ENCODE results near the gene CEPT1. TPM values are rescaled to one million over a fixed set of nuclear protein-coding genes. Genes with fewer than 3 reads are reported as not detected.

The CEPT1 gene
- total RNA-seq, 1 donor from 2014 or later: 31.3 TPM

DNA sequence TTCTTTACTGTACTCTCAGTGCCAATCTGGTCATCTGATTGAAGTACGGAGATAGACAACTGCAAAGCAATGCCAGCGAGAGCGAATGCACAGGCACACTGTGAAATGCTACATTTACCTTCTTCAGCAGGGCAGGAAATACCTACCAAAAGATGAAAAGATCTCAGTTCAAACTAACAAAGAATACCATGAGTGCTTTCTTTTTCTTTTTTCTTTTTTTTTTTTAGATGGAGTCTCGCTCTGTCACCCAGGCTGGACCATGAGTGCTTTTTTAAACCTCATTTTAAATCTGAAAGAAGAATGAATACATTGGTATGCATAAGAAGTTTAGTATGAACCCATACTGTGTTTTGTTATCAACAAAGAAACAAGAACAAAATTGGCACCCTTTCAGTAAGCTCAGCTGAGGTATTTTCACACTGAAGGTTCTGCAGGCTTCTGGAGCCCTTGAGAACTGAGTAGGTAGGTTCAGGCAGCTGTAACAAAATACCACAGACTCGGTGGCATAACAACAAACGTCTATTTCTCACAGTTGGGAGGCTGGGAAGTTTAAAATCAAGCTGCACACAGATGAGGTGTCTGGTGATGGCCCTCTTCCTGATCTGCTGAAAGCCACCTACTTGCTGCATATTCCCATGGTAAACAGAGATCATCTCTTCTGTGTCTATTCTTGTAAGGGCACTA is 85.8 kb downstream of the CEPT1 start:
- DNase-seq (ENCODE audit: extremely low read depth, low read depth, low spot score): no peak

DNA sequence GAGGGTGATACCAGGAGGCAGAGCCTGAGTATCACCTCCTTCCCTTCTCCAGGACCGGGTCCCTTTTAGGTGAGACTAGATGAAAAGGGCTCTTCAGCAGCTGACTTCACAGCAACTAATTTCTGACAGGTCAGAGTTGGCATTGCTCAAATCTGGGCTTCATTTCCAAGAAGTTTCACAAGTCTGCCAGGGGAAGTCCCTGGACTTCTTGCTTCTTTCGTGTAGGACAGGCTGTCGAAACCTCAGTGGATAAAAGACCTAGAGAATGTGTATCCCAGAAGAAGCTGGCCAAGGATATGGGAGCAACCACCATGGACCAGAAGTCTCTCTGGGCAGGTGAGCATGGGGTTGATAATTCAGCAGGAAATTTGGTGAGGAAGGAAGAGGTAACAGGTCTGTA is 87.4 kb downstream of the CEPT1 start, which contains the start of gene CHI3L2:
Gene CHI3L2 (plus strand): TSS at position 280 of the 400 bp plus-strand sequence. CDS start 17 bp downstream, at position 297.
- DNase-seq (ENCODE audit: extremely low read depth, low read depth, low spot score): no peak

DNA sequence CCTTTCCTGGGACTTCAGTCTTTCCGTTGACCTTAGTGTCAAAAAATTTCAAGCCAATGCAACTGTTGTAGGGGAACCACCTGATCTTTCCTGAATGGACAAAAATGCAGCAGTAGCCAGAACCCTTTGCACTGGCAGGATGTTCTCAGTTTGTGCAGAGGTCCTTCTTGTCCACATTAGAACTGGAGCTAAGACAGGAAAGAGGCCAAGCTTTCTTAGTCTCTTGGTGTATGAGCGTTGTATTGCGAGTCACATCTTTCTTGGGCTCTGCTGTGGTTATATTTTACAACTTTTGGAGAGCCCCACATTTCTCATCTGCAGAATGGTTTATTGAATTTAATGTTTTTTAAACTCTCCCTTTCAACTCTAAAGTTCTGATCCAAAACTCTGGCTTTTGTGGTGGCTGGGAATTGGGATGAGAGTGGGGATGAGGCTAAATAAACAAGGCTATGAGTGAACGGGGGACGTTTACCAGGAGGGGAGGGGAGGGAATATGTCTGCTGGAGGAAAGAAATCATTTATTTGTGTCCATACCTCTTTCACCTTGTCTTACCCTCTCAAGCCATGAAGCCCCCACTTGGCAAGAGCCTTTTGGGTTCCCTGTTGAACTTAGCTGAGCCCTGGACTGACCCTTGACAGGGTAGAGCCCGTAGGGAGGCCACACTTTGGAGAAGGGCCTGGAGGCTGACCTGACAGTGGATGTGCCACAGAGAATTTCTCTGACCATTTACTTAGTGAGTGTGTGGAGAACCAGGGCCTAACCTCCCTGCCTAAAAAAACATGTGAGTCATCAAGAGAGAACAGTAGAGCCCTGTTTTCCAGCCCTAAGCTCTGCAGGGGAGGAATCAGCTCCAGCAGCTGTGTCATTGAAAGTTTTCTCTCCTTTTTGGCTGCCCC is 88.1 kb downstream of the CEPT1 start:
- no peak for DNase-seq (ENCODE audit: extremely low read depth, low read depth, low spot score)

DNA sequence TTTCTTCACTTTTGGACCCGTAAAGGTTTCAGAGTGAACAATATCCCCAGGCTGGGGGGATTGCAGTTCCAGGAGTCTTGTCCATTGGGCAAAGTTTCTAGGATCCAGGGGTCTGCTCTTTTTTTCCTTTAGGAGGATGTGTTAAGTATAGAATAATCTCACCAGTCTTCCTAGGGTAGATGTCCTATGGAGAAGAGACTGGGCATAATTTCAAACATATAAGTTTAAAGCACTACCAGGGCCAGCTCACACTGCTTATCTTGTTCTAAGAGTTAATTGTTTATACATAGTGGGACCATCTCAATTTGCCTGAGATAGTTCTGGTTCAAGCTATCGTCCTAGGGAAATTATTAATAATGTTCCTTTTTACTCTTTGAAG is 88.7 kb downstream of the CEPT1 start:
- no peak for DNase-seq (ENCODE audit: extremely low read depth, low read depth, low spot score)

DNA sequence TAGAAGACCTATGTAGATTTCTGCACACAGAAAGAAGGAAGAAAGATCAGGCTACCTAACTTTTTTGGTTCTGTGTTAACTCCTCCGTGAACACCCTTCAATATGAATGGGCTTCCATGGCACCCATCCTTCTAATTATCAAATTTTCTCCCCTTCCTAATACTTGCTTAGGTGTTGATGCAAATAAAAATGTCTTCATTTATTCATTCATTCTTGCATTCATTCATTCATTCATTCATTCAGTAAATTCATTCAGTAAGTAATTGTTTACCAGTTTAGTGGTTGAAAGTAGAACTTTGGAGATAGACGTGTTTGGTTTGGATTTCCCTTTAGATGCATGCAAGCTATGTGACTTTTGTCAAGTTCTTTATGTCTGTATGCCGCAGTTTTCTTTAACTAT is 92.1 kb downstream of the CEPT1 start:
- DNase-seq (ENCODE audit: extremely low read depth, low read depth, low spot score): no peak

DNA sequence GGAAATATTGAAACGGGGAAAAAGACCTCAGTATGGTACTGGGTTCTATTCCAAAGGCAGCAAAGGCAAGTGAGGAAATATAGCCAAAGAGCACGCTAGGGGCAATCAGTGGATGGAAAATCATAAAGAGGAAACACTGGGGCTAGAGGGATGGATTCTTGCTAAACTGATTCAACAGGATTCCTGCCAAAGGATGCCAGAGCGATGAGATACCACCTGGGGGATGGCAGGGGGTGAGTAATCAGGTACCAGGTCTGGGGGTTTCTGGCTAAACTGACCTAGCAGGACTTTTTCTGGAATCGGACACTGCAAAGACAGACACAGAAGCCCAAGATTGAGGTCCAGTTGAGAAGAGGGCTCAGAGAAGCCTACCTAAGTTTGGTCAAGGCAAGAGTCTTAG is 94.2 kb downstream of the CEPT1 start:
- DNase-seq (ENCODE audit: extremely low read depth, low read depth, low spot score): no peak

Other genes with a start within 250 kb of the CEPT1 start
- 16.9 and 18.3 TPM in 2 replicates for gene LRIF1, start 176.3 kb upstream of the CEPT1 start, total RNA-seq
- gene DRAM2, start 130 bp upstream of the CEPT1 start, total RNA-seq: 42.0 and 53.9 TPM in 2 replicates
- 3.2 and 3.4 TPM in 2 replicates for gene DENND2D, start 60.4 kb downstream of the CEPT1 start, total RNA-seq
- gene CHI3L2, start 87.5 kb downstream of the CEPT1 start, total RNA-seq: not detected in 2 replicates
- gene CHIA, start 150.6 kb downstream of the CEPT1 start, total RNA-seq: not detected in 2 replicates

Data from glomerular endothelial cell (primary cell).